HL-60 (cell line): ENCODE data around the gene DAPK1.
A peak's percentile ranks its signal among the peaks of the same experiment; 100 is the strongest.

Experiments
- DNase-seq, 2 experiments: peaks; one replicate each; pipeline ENCODE4 v3.0.0-alpha.2; 2010 to 2020; ENCODE audit warnings: low read depth in 1 of 2, low spot score in 1 of 2
- H3K27ac ChIP-seq: fragments of 250-450 bp; sonication (Bioruptor Pico); replicated peaks from 2 replicates; pipeline ENCODE4 v1.5.1; 2020; ENCODE audit warnings: mild to moderate bottlenecking, moderate library complexity
- H3K27me3 ChIP-seq: fragments of 250-450 bp; sonication (Bioruptor Pico); 2 replicates; pipeline ENCODE4 v1.5.1; 2021; ENCODE audit warnings: mild to moderate bottlenecking, moderate library complexity; ENCODE audit not compliant: insufficient read depth, poor library complexity, severe bottlenecking
- H3K4me3 ChIP-seq: replicated peaks from 2 replicates; pipeline ENCODE4 v1.5.1; 2011; ENCODE audit warnings: mild to moderate bottlenecking, control low read depth, low read length; ENCODE audit not compliant: insufficient read depth
- CTCF ChIP-seq: IDR thresholded peaks from one replicate; pipeline ENCODE4 v1.5.1; 2011; ENCODE audit warnings: low read length, control low read depth, inconsistent platforms; ENCODE audit not compliant: insufficient read depth
- GABPA ChIP-seq: IDR thresholded peaks from 2 replicates; pipeline ENCODE4 v1.6.1; 2012; ENCODE audit warnings: low read depth
- POLR2AphosphoS5 ChIP-seq: IDR thresholded peaks from 2 replicates; pipeline ENCODE4 v1.6.1; 2012; ENCODE audit warnings: low read depth
- SPI1 ChIP-seq: IDR thresholded peaks from 2 replicates; pipeline ENCODE4 v1.6.1; 2012; ENCODE audit warnings: low read depth, mild to moderate bottlenecking, borderline replicate concordance
- TF ChIP-seq, protein P1 (sequence below): IDR thresholded peaks from 2 replicates; pipeline ENCODE4 v1.6.1; 2012; ENCODE audit warnings: low read depth; ENCODE audit not compliant: insufficient replicate concordance

DAPK1 gene

DNA sequence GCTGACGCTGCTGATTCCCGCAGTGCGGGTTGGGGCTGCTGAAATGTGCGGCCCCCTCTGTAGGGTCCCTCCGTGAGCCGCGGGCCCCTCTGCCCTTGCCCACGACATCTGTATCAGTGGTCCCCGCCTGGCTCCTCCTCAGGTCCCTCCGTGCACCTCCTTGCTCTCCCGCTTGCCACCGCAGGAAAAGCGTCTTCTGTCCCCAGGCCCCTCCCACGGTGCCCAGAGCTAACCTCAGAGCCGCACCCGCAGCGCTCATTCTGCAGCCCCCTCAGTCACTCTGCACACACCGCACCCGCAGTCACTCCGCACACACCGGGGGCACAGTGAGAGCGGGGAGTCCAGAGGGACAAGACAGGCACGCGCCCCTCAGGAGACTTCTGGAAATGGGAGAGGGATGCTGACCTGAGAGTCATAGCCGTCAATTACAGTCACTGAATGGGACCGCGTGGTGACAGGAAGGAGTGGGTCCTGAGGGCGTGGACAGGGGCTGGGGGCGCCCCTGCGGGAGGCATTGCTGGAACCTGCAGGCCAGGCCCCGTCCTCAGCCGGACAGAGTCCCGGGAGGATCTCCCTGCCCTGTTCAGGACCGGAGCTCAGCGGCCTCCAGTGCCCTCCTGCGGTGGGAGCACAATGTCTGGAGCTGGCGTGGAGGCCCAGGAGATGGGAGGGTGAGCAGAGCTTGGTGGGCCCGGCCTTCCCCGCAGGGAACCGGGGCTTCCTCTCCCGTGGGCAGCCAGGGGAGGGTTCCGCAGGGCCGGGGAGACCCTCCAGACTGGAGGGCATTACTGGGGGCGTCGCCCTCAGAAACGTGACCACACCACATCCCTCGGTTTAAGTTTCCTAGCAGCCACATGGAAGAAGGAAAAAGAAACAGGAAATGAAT, 162.1 kb downstream of the DAPK1 start:
- no peak for DNase-seq
- no peaks in the 10 kb centered on the region for H3K27me3 ChIP-seq
- no peak overlapping the region for H3K4me3 ChIP-seq
- TF ChIP-seq GABPA: no peak
- TF ChIP-seq CTCF: no peak
- no peak for TF ChIP-seq SPI1
- no peak for TF ChIP-seq POLR2AphosphoS5
- TF ChIP-seq, protein P1, sequence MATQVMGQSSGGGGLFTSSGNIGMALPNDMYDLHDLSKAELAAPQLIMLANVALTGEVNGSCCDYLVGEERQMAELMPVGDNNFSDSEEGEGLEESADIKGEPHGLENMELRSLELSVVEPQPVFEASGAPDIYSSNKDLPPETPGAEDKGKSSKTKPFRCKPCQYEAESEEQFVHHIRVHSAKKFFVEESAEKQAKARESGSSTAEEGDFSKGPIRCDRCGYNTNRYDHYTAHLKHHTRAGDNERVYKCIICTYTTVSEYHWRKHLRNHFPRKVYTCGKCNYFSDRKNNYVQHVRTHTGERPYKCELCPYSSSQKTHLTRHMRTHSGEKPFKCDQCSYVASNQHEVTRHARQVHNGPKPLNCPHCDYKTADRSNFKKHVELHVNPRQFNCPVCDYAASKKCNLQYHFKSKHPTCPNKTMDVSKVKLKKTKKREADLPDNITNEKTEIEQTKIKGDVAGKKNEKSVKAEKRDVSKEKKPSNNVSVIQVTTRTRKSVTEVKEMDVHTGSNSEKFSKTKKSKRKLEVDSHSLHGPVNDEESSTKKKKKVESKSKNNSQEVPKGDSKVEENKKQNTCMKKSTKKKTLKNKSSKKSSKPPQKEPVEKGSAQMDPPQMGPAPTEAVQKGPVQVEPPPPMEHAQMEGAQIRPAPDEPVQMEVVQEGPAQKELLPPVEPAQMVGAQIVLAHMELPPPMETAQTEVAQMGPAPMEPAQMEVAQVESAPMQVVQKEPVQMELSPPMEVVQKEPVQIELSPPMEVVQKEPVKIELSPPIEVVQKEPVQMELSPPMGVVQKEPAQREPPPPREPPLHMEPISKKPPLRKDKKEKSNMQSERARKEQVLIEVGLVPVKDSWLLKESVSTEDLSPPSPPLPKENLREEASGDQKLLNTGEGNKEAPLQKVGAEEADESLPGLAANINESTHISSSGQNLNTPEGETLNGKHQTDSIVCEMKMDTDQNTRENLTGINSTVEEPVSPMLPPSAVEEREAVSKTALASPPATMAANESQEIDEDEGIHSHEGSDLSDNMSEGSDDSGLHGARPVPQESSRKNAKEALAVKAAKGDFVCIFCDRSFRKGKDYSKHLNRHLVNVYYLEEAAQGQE: no peak
- no peak overlapping the region for H3K27ac ChIP-seq

GRCh38 chr9:87661241-87661640, 163.6 kb downstream of the DAPK1 start:
- TF ChIP-seq CTCF (no peak), POLR2AphosphoS5 (no peak), GABPA (no peak), SPI1 (no peak)
- TF ChIP-seq, protein P1: no peak
- H3K27me3 ChIP-seq: no peaks in the 10 kb centered on the region
- DNase-seq: no peak
- H3K4me3 ChIP-seq: no peak overlapping the region
- H3K27ac ChIP-seq: no peak overlapping the region

- no peaks in the 10 kb centered on the region for H3K27me3 ChIP-seq
- peak; percentile 43 to 74 for DNase-seq
- H3K27ac ChIP-seq: no peak overlapping the region
- H3K4me3 ChIP-seq: no peak overlapping the region
- TF ChIP-seq POLR2AphosphoS5: no peak
- peak; percentile 51 for TF ChIP-seq CTCF
These were observed 165.3 kb downstream of the DAPK1 start for GRCh38 chr9:87662808-87663528.
